HG03103 (cell line): ENCODE data around the gene CD70.
"Not testable (repeated sequence)": the region's sequence is repeated elsewhere in the genome, so short reads cannot be mapped to it uniquely, and the experiment has no call there.

Experiments used
- ATAC-seq: cut with Tn5 transposase; IDR thresholded peaks from one replicate; pipeline ENCODE4 v1.9.1; 2021; ENCODE audit warnings: low read depth; ENCODE audit not compliant: unreplicated experiment

The CD70 gene

GRCh38 chr19:6590827-6591319, at the start of gene CD70:
Gene CD70, minus strand, starts transcription at chr19:6591150. Its CDS starts 148 bp downstream, at chr19:6591002.
- no peak for ATAC-seq

GRCh38 chr19:6640333-6640732, 49.4 kb upstream of the CD70 start:
- ATAC-seq: not testable (repeated sequence)

- no peak for ATAC-seq
Observed at GRCh38 chr19:6639439-6639838, 48.5 kb upstream of the CD70 start.

- not testable (repeated sequence) for ATAC-seq
Observed at GRCh38 chr19:6633456-6633813, 42.5 kb upstream of the CD70 start.

- not testable (repeated sequence) for ATAC-seq
Observed at GRCh38 chr19:6632747-6633455, 42.0 kb upstream of the CD70 start.

- no peak for ATAC-seq
Observed at GRCh38 chr19:6632002-6632621, 41.2 kb upstream of the CD70 start.

- ATAC-seq: no peak
Observed at GRCh38 chr19:6626764-6627163, 35.8 kb upstream of the CD70 start.

GRCh38 chr19:6617374-6617773, 26.4 kb upstream of the CD70 start:
- no peak for ATAC-seq

- ATAC-seq: no peak
Observed at GRCh38 chr19:6616011-6616410, 25.1 kb upstream of the CD70 start.

- ATAC-seq: no peak
Observed at GRCh38 chr19:6613711-6614110, 22.8 kb upstream of the CD70 start.

GRCh38 chr19:6610934-6611852, 20.2 kb upstream of the CD70 start:
- ATAC-seq: no peak

- no peak for ATAC-seq
Observed at GRCh38 chr19:6608940-6609339, 18.0 kb upstream of the CD70 start.

GRCh38 chr19:6608146-6608545, 17.2 kb upstream of the CD70 start:
- ATAC-seq: not testable (repeated sequence)

GRCh38 chr19:6606276-6607070, 15.5 kb upstream of the CD70 start:
- not testable (repeated sequence) for ATAC-seq

GRCh38 chr19:6604906-6605305, 14.0 kb upstream of the CD70 start:
- no peak for ATAC-seq

GRCh38 chr19:6602729-6603114, 11.8 kb upstream of the CD70 start:
- no peak for ATAC-seq

- not testable (repeated sequence) for ATAC-seq
Observed at GRCh38 chr19:6601537-6602052, 10.6 kb upstream of the CD70 start.

- ATAC-seq: not testable (repeated sequence)
Observed at GRCh38 chr19:6600951-6601536, 10.1 kb upstream of the CD70 start.

GRCh38 chr19:6599866-6600454, 9.0 kb upstream of the CD70 start:
- ATAC-seq: no peak
